HG03095 (cell line): Measurements from ENCODE around the gene CST7.

Source experiments
- ATAC-seq: cut with Tn5 transposase; IDR thresholded peaks from one replicate; pipeline ENCODE4 v1.9.1; 2021; ENCODE audit warnings: moderate library complexity; ENCODE audit not compliant: unreplicated experiment

CST7 gene

DNA sequence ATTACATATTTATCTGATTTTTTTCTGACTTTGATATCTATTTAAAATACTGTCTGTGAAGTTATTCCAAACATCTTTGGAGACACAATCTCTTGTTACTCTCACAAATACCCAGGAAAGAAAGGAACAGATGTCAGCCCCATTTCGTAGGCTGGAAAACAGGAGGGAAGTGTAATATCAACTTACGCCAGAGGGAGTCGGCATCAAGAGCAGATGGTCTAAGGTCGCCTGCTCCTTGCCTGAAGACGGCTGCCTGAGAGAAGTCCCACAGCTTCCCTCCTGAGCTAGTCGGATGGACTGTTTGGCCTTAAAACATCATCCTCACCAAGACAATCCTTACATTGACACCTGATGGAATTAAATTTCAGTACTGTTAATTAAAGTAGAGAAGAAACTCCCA, 13.4 kb downstream of the CST7 start:
- no peak for ATAC-seq

DNA sequence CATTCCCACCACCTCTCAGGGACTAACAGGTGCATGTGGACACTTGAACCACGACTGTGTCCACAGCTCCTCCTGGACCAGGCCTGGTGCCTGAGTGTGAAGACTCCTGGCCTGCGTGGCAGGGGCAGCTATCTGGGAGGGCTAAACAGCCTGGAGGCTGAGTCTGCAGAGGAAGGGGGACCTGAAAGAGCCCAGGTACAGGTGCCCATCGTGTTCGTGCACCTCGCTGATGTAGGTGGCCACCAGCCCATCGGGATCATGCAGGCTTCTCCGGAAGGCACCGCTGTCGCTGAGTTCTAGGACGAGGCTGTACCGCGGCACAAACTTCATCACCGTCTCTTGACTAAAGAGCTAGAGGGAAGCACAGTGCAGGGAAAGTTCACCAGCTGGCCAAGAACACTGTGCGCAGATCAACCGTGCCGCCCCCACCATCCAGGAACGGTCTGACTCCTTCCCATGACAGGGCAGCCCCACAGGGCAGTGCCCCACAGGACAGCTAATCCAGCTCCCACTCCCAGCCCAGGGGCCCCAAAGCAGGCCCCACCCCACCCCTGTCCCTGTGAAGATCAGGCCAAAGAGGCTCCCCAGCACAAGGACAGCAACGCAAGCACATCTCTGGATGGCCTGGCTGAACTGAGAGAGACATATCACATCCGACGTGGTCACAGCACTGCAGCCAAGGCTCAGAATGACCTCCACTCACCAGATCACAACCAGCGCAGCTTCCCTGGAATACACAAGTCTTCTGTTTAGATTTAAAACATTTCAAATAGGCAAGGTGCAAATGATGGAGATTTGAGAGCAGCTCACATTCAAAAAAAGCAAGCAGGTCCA, 14.8 kb downstream of the CST7 start:
- ATAC-seq = no peak

DNA sequence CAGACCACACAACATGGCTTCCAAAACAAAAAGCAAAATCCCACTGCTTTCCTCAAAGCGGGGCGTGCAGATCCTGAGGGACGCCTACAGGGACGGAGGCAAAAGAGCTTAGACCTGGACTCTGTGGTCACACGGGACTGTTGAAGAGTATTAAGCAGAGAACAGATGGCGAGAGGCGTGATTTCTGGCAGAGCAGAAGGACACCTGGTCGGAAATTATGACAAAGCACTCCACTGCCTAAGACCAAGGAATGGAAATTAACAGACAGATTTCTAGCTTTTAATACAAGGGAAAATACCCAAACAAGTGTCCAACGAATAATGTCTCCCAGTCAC, 15.4 kb downstream of the CST7 start:
- no peak for ATAC-seq

DNA sequence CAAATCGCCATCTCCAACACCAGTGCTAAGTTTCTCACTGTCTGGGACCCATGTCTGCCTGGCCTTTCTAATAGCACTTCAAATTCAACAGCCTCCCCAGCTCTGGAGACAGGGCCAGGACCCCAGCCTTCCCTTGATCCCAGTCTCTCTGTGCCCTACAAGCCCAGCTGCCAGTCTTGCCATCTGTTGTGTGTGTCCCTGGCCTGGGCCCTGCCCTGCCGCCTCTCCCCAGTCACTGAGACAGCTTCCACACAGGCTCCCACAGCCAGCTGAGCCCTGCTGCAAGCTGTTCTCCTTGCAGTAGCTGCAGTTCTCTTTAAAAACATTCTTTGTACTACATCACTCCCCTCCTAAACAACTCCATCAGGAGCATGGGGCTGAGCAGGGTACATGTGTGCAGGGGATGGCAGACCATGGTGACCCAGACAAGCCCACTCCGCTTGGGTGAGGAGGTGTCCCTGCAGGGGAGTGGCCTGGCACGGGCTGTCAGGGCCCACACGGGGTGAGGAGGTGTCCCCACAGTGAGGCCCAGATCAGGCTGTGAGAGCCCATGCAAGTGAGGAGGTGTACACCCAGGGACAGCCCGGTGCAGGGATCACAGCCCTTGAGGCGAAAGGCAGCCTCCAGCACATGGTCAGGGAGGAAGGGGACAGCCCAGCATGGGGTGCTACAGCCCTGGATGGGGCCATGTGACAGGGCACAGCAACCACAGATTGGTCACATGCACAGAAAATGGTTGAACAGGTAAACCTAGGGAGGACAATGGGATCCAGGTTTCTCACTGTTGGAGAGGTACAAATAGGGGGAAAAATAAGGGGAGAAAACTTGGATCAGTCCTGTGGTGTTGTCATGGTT, 16.2 kb downstream of the CST7 start:
- ATAC-seq = no peak

- ATAC-seq = no peak
Observed at GRCh38 chr20:24966317-24967012, 17.4 kb downstream of the CST7 start.

DNA sequence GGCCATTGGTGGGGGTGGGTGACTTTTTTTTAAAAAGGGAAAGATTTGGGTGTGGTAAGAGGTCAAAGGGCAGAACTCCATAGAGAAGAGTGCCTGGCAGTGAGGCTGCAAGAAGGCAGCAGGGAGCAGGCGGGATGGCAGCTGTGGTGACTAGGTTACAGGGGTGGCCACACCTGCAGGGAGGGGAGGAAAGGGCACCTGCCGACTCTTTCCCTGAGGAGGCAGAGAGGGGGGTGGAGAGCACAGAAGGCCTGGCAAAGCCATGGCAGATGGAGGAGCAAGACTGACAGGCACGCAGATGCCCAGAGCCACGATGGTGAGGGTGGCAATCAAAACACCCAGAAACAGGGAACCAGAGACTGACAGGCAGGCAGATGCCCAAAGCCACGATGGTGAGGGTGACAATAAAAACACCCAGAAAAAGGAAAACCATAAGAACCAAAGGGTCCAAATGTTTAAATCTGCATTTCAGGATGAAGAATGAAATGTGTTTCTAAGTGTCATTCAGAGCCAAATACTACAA, 19.3 kb downstream of the CST7 start:
- no peak for ATAC-seq

DNA sequence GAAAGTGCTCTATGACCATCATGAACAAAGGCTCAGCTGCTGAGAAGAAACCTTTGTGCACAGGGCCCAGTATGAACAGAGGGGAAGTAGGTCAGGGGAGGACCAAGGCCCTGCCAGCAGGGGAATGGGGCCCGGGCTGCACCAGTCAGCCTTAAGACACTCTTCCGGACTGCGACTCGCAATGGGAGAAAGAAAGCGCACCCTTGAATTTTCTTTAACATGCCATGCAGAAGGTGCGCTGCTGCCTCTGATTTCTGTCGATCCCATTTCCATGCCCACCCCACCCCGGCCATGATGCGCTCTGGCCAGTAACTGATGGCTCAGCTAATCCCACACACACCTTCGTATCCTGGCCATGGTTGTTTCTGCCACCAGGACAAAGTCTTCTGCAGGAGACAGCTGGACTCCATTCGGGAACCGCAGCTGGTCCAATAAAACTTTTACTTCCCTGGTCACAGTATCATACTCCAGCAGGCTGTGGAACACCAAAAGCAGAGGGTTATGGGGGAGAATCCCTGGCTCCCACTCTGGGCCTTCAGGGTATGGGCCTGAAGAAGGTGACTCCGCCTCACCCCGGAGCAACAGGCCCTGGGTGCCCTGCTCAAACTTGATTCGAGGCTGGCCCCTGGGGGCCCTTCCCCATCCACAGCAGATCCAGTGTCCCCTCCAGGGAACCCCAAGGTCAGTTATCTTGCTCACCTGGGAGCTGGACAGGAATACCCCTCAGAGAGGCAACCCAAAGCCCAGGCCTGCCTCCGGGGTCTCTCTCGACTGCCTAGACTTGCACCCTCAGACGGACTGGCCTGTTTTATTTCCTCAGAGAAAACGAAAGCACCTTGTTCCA, 20.3 kb downstream of the CST7 start:
- no peak for ATAC-seq

DNA sequence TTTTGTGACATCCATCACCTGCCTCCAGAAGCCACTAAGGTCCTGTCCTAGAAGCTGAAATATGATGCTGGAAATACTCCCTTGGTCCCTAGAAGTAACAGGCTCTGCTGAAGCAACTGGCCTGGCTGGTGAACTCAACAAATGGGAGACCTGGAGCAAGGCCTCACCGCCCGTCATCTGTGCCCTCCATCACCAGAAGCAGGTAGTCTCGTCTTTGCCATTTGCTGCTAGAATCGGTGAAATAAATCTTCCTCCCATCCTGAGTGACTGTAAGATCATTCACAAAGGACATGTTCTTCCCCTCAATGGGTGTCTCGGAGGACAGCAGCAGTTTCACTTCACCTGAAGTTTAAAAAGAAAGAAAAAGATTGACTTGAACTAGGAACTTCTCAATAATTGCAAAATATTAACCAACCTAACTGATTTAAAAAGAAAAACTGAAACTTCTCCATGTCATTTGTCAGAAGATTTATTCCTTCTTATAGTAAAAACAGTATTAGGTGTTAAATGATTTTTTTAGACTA, 21.0 kb downstream of the CST7 start:
- ATAC-seq = no peak

DNA sequence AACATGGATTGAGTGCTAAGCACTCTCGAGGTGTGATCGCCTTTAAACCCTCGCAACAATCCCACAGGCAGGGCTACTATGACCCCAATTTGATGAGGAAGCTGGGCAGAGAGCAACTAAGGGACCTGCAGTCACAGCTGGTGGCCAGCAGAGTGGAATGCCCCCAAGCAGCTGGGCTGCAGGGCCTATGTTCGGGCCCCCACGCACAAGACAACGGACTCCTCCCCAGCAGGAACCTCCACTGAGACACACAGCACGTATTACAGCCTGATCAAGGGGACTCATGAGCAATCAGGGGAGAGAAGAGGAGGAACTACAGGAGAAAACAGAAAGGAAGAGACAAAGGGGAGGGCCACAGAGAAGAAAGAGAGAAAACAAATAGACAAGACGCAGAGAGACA, 21.7 kb downstream of the CST7 start:
- no peak for ATAC-seq

- no peak for ATAC-seq
Observed at GRCh38 chr20:24971376-24972101, 22.5 kb downstream of the CST7 start.

DNA sequence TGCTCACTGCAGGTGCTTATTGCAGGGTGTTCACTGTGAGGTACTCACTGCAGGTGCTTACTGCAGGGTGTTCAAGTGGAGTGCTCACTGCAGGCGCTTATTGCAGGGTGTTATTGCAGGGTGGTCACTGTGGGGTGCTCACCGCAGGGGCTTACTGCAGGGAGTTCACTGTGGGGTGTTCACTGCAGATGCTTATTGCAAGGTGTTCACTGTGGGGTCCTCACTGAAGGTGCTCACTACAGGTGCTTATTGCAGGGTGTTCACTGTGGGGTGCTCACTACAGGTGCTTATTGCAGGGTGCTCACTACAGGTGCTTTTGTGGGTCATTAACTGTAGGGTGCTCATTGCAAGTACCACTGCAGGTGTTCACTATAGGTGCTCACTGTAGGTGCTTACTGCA, 23.3 kb downstream of the CST7 start:
- ATAC-seq = no peak

DNA sequence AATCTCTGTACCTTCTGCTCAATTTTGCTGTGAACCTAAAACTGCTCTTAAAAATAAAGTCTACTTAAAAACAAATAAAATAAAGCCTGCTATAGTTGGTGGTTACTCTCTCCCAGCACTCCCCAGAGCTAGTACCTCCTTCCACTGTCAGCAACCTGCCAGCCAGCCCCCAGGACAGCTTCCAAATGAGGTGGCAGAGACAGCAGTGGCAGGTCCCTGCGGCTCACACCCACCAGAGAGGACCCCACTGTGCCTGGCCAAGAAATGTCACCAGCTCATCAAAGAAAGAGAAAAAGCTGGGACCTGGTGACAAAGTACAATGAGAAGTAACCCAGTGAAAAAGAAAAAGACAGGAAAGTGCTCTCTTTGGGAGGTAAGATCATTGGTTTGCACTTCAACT, 28.3 kb downstream of the CST7 start:
- no peak for ATAC-seq

- ATAC-seq = no peak
Observed at GRCh38 chr20:24977797-24978196, 28.7 kb downstream of the CST7 start.

DNA sequence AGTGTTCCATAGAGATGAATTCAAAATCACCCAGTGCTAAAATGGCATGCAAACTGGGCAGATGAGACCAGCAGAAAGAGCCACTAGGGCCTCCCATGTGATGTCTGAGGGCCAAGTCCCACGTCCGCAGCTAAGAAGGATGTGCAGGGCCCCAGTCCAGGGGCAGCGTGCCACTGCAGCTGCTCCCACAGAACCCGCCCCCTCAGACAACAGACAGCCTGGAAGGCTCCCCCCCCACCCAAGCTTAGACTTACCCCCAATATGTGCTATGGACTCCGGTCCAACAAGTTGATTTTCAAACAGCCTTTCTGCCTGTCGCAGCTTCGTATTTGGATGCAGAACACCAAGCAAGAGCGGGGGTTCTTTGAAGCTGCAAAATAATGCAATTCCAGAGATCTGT, 29.4 kb downstream of the CST7 start:
- ATAC-seq = no peak

DNA sequence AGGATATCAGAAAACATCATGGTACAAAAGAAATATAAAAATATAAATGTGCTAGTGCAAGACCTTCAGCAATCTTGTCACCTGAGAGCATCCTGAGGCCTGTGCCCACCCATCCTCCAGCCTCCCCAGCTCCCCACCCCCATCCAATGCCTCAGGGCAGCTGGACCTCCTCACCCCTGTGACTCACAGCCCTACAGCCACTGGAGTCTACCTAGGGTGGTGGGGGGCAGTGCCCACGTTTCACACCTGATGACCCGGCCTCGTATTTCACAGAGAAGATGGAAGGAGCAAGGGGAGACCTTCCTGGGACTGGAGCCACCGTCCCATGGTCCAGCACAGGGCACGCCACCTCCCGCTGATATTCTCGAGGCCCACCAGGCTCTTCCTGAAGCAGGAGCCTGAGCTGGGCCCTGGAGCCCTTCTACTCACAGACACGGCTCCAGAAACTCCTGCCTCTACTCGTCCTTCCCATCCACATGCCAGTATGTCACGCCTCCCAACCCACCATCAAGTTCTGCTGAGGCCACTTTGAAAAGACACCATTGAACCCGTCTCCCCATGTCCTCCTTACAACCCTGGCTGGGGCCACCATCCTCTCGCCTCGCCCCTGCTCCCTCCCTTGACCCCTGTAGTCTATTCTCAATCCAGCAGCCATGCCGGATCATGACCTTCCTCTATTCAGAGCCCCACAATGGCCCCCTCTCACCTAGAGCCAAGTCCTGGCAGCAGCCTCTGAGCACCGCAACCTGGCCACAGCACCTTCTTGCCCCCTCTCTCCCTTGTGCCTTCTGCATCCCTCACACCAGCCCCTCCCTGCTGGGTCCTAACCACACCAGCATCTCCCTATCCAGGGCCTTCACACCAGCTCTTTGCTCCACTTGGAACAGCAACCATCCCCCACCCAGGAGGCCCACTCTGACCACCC, 30.2 kb downstream of the CST7 start:
- ATAC-seq = no peak

- ATAC-seq = no peak
Observed at GRCh38 chr20:24980291-24981053, 31.4 kb downstream of the CST7 start.

GRCh38 chr20:24981282-24981681, 32.2 kb downstream of the CST7 start:
- ATAC-seq = no peak

- no peak for ATAC-seq
Observed at GRCh38 chr20:24981790-24982189, 32.7 kb downstream of the CST7 start.
